NCI-H2107 (cell line): Measurements from ENCODE around the gene KIFAP3.

Experiments
- DNase-seq: peaks from one replicate; lab custom pipeline; 2025; lab: John Stamatoyannopoulos, UW

The KIFAP3 gene

DNA sequence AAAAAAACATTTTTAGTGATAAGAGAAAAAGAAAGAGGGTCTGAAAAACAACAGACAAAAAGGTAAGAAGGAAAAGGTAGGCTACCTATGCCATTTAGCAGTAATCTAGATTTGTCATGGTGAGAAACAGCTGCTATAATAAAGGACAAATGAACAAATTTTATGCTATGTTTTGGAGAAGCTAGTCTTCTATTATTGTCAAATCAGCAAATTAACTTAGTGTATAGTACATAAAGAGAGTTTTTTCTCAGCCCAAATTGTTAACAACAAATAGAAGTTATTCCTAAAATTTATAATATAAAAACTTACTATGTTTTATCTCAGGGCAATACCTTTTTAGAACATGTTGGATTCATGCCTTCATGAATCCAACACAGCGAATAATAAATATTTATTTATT is 88.7 kb downstream of the KIFAP3 start:
- DNase-seq = no peak

DNA sequence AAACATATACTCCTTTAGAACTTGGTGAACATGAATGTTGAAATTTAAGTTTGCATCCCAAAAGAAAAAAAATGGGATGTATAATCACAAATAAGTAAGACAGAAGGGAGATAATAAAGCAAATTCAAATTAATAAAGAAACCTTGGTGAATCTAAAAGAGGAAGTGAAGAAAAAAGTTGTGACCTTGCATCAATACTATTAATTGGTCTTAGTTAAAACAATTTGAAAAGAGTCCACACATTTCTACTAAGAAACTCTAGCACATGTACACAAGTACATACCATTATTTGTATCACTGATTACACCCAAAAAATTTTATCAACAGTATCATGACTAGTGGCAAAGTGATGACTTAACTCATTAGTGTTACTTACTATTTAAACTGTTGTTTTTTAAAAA is 100.4 kb downstream of the KIFAP3 start:
- no peak for DNase-seq

DNA sequence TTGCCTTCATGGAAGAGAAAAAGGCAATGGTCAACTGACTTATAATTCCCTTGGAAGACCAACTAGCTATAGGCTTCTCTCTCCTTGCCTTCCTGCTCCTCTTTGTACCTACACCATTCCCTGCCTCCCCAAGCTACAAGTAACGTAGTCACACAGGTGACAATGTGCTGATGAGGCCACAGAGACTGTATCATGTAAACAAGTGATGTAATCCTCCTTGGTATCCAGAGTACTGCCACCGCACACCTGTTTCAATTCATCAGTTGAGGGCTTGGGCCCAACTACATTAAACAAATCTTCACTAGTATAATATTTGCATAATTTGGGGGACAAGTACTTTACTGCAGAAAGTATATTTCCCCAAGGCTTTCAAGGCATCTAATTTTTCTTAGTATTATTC is 104.4 kb downstream of the KIFAP3 start:
- DNase-seq = peak; percentile 32

- DNase-seq = no peak
Observed at GRCh38 chr1:169968174-169968573, 106.3 kb downstream of the KIFAP3 start.

DNA sequence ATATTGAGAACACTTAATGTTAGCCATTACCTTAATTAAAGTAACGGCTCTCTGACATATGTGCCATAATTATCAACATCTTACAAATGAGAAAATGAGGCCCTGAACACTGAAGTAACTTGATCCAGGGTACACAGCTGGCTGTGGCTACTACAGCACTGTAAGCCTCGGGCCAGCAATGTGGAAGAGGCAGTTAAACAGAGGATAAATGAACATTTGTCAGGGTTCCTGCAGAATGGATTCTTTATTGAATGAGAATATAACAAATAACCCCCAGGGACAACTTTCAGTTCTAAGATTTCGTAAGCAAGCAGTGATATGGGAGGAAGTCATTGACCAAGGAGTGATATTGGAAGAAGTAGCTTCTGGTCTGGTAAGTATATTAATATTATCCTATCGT is 110.3 kb downstream of the KIFAP3 start:
- DNase-seq = no peak

- DNase-seq = no peak
Observed at GRCh38 chr1:169959686-169960085, 114.8 kb downstream of the KIFAP3 start.

DNA sequence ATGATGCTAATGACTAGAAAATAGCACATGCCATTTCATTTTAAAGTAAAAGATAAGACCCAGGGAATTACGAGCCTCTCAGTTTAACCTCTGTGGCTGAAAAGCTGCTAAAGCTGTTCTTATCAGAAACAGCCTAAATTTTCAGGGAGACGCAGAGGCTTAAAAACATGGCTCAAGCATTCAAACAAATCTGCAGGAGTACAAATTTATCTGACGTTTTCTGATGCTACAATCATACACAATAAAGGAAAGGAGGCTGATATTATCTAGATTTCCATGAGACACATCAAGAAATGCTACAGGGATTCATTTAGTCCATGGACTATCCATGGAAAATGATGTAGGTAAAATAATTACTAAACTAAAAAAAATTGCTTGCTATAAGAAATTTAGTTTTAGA is 115.5 kb downstream of the KIFAP3 start:
- no peak for DNase-seq

DNA sequence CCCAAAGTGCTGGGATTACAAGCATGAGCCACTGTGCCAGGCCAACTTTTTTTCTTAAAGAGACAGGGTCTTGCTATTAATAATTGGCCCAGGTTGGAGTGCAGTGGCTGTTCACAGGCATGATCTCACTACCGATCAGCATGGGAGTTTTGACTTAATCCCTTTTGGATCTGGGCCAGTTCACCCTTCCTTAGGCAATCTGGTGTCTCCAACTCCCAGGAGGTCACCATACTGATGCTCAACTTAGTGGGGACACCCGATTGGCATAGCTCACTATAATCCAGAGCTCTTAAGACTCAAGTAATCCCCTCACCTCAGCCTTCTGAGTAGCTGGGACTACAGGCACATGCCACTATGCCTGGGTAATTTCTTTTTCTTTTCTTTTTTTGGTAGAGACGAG is 116.6 kb downstream of the KIFAP3 start:
- no peak for DNase-seq

DNA sequence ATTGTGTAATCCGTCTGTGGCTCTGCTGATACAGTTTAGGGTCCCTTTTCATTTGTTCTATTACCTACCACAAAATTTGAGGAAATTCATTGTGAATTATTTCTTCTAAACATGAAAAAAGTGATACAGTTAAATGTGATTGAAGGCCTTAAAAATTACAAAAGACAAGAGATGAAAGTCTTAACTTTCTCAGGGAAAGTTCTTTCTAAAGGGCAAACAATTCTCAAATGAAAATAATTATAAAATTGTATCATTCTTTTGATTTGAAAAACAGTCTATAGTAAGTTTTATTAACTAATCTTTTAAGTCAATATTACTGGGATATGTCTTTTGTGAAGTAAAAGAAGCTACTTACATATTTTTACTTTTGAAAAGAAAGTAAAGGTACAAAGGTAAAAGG is 123.4 kb downstream of the KIFAP3 start:
- no peak for DNase-seq

DNA sequence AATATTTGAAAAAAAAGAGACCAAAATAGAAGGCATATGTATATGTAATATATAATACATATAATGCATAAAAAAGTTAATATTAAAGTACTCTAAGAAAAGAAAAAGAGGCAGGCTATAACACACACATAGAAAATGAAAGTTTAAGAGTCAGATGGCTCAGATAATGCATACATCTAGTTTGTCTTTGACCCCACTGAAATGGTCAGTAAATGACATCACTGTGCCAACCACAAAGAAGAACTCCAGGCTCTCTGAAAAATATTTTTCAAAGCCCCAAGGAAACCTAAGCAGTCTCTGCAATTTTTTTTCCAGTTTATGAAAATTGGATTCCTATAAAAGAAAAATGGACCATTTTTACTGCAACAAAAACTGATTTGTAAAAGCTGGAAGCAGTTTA is 125.4 kb downstream of the KIFAP3 start:
- DNase-seq = no peak

GRCh38 chr1:169946206-169946605 is 128.3 kb downstream of the KIFAP3 start:
- no peak for DNase-seq

- DNase-seq = no peak
Observed at GRCh38 chr1:169945181-169945580, 129.3 kb downstream of the KIFAP3 start.

- DNase-seq = no peak
Observed at GRCh38 chr1:169944621-169945020, 129.9 kb downstream of the KIFAP3 start.

- DNase-seq = no peak
Observed at GRCh38 chr1:169943963-169944526, 130.4 kb downstream of the KIFAP3 start.

GRCh38 chr1:169941982-169942830 is 132.3 kb downstream of the KIFAP3 start:
- DNase-seq = no peak

- DNase-seq = no peak
Observed at GRCh38 chr1:169933984-169934725, 140.3 kb downstream of the KIFAP3 start.

- DNase-seq = no peak
Observed at GRCh38 chr1:169931795-169932231, 142.7 kb downstream of the KIFAP3 start.

DNA sequence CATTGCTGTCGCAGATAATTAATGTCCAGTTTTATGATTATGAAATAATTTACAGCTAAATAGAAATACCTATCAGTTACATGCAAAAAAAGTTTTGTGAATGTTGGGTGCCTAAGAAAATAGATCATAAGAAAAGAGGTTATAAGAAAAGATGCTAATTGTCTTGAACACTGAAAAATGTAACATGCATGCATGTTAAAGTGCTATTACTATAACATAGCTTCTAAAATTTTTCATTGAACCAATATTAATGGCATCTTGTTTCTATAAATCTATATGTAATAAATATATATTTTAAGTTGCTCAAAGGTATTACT is 145.3 kb downstream of the KIFAP3 start:
- DNase-seq = no peak

DNA sequence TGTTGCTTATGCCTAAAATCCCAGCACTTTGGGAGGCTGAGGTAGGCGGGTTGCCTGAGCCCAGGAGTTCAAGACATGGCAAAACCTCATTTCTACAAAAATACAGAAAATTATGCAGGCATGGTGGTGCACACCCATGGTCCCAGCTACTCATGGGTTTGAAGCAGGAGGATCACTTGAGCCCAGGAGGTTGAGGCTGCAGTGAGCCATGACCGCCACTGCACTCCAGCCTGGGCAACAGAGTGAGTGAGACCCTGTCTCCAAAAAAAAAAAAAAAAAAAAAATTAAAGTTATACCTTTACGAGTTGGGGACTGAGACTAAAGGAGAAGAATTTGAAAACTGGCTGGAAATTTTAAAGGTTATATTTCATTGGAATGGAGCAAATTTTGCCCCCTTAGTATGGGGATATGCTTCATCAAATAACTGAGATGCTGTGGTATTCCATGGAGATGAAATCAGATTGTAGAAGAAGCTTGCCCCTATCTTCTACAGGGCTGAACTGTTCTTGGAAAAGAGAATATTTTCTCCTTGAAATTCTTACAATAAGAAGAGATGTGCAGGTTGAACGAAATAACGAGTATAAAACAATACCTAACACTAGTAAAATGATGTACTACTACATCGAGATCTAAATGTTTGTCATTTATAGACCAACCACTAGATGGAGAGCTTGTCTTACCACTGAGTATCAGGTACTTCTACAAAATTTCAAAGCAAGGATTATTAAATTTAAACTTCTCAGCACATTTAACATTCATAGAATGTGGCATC is 145.9 kb downstream of the KIFAP3 start:
- no peak for DNase-seq

DNA sequence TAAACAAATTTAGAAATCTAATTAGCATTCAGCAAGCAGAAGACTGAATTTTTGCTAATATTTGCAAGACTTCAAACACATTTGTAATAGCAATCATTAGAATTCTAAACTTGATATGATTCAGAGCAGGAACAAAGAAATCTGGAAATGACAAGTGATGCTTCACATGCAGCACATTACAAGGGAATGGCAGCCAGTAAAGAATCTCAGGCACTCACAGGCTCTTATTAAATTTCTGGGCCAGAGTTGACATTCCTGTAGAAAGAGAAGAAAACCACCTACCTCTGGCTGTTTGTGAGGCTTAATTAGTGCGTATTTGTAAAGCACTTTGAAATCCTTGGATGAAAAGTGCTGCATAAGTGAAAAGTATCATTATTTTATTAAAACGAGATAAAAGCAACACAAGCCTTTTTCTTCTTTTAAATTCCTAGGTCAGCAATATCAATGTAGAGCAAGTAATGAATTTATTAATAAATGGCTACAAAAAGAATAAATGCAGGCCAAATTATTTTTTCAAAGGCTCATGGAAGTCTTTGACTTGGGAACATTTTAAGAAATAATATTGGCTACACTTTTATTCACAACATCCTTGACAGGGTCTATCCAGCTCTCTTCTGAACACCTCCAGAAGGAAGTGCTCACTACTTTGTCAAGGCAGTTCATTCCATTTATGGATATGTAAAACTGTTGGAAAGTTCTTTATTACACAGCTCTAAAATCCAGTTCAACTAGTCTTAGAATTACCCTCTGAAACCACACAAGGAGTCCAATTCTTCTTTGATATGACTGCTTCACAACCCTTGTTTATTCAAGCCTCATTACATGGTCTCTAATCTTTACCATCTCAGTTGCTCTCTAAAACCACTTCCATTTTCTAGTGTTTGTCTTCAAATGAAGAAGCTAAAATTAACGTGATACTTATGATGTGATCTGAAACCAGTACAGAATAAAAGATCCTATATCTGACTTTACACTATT is 148.7 kb downstream of the KIFAP3 start:
- no peak for DNase-seq

GRCh38 chr1:169924829-169925228 is 149.7 kb downstream of the KIFAP3 start:
- no peak for DNase-seq
